HCEC 1CT (cell line): Measurements from ENCODE around the gene SHISA8.
A peak's percentile ranks its signal among the peaks of the same experiment; 100 is the strongest.
"Not testable (repeated sequence)": the region's sequence is repeated elsewhere in the genome, so short reads cannot be mapped to it uniquely, and the experiment has no call there.

Experiments
- DNase-seq: peaks from one replicate; pipeline ENCODE4 v3.0.0-alpha.2; 2017

SHISA8 gene

DNA sequence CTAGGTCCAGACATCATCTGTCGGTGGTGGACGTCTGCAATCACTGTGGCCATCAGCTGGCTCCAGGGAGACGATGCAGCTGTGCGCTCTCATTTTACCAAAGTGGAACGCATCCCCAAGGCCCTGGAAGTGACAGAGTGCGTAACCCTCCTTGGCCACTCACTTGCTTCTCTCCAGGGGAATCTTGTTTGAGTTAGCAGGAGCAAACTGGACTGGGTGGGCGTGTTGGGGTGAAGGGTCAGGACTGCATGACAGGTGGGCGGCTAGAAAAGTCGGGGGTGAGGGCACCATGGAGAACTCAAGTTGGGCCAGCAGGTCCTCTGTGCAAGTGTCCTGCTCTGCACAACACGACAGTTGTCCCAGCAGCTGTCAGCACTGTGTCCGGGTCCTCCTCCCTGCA, 16.2 kb downstream of the SHISA8 start:
- DNase-seq = no peak

DNA sequence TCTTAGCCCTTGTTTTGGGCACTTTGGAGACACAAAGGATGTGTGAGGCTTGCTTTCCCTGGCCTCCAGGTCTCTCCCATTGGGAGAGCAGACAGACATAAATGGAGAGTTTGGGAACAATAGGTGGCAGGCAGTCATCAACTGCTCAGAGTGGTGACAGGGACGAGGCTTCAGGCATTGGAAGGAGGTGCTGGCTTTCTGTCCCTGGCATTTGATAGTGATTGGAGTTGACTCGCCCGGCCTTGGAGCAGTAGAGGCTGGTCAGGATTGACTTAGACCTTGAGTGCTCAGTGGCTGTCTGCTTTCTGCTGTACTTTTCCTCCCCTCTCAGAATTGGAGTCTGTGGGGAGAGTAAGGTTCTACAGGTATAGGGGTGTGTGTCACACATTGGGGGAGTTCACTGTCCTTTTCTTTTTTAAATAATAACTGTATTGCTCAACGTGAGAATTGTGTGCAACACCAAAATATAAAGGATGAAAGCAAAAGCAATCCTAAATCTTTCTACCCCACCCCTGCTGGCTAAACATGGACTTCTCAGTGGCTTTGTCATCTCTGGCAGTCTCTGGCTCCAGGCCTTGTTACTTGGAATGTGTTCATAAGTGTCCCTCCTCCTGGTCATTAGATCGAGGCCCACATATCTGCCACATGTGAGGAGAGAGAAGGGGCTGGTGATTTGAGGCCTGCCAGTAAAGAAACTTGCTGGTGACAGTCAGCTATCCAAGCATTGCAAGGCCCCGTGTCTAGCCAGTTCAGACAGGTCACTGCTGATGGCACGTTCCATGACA, 21.1 kb downstream of the SHISA8 start:
- DNase-seq = no peak

DNA sequence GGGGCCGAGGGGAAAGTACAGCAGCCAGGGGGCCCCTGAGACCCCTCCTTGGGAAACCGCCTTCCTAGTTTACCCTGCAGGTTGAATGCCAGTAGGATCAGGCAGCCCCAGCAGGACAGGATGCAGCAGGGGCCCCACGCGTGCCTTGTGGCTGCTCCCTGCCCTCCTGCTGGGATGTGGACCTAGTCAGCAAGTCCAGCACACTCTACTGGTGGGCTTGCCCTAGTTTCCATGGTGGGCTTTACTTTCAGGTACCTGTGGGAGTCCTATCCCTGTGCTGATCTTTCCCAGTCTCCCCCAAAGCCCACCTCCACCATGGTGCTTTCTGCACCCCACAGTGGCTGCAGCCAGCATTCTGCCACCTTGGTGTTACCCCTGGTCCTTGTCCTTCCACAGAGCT, 22.2 kb downstream of the SHISA8 start:
- no peak for DNase-seq

DNA sequence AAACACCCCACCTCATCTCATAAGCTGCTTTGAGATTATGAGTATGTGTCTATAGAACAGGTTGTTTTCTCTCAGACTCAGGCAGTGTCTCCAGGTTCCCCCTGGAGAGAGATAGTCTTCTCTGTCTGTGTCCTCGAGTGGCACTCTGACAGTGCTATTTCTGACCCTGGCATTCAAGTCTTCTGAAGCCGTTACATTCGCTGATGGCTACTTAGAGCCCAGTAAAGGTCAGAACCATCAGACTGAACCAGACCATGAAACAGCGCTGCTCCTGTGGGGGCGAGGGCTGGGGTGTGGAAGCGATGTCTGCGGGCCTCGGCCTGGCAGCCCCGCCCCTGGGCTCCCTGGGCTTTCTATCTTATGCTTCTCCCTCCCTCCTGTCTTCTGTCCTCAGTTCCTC, 23.5 kb downstream of the SHISA8 start:
- no peak for DNase-seq

DNA sequence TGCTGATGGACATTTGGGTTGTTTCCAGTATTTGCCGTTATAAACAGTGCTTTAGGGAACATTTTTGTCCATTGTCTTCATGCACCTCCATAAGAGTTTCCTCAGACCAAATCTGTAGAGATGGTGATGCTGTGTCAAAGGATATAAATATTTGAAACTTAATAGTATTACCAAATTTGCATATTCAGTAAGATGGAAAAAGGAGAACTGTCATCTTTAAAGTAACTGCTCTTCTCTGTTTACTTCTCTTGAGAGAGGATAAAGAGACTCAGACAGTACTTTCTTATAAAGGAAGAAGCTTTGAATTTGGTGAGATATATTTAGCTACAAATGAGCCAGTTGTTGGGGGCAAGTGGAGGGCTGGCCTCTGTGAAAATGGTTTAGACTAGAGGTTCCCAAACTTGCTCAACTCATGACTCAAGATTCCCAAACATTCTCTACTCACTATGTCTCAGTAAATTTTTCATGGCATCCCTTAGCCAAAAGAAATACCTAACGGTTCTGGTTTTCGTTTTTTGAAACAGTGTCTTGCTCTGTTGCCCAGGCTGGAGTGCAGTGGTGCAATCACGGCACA, 26.2 kb downstream of the SHISA8 start:
- DNase-seq = peak; percentile 15

DNA sequence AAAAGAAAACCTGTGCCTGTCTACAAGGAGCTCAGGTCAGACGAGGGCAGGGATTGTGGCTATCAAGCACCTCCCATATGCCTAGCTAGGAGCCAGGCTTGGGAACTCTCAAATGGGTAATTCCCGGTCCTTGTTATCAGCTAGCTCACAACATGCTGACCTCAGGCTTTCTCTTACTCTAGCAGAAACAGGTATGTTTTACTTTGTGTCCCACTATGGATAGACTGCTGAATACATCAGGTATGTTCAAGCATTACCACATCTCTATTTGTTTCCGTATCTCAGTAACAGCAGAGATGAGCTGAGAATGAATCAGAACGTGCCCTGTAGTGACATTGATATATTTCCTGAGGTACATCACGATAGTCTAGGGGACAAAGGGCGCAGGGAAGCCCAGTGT, 29.4 kb downstream of the SHISA8 start:
- DNase-seq = no peak

DNA sequence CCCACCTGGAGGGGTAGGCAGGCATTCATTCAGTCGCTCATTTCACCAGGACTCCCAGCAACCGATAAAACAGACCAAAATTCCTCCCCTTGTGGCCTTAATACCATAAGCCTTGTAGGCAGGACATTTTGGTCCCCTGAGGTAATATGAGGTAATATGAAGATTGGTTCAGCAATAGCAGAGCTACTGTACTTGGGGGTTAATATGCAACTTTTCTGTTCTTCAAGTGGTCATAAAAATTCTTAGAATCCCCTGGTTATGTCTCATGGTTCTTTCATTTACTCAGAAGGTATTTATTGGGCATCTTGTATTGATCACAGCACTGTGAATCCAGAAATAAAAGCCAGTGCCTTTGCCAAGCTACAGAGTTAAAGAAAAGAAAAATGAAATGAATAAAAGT, 29.8 kb downstream of the SHISA8 start:
- no peak for DNase-seq

DNA sequence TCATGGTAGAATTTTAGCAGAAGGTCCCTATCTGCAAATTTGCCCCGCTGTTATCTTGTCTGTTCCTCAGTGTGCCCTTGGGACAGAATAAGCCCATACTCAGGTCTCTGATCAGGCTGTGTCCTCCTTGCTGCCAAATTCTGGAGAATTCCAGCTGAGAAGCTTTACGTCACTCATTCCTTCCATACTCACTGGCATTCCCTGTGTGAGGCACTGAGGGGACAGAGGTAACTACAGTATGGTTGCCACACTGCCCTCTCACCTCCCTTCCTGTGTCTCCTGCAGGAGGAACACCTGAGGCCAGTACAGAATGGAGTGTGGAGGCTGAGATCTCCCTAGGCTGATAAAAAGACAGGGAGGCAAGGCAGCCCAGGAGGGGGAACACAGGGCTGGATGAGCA, 31.5 kb downstream of the SHISA8 start:
- no peak for DNase-seq

DNA sequence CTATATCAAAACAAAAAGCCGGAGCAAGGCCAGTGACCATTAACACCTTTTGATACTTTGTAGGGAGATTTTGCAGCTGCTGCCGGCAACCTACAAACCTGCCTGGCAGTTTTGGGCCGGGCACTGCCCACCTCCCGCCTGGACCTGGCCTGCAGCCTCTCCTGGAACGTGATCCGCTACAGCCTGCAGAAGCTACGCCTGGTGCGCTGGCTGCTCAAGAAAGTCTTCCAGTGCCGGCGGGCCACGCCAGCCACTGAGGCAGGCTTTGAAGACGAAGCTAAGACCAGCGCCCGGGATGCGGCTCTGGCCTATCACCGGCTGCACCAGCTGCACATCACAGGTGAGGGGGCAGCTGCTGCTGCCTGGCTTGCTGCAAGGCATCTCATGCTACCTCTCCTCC, 34.2 kb downstream of the SHISA8 start:
- no peak for DNase-seq

DNA sequence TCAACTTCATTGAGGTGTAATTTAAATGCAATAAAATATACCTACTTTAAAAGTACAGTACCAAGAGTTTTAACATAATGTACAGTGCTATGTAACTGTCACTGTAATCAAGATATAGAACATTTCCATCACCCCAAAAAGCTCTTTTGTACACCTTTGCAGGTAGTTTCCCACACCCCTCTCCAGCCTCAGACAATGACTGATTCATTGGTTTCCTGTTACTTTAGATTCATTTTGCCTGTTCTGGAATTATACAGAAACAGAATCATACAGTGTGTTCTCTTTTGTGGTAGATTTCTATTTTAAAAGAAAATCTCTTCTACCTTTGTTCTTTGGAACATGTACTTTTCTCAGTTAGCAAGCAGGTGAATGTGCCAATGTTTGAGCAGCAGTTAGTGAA, 38.2 kb downstream of the SHISA8 start:
- DNase-seq = no peak

DNA sequence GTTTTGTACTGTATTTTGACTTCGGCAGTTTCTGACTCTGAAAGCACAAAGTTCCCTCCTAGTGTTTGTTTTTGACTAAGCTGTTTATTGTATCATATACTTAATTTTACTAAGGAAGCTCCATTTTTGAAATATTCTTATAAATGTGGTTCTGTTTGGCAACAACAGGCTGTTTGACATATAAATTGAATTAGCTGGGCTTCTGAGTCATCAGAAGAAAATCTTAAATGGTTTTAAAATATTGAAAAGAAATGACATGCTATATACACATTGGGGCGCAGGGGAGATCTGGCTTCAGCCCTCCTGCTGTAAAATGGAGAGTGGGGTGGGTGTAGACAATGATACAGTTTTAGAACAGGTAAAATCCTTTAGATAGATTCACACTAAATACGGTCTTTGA, 38.6 kb downstream of the SHISA8 start:
- peak; percentile 18 for DNase-seq

DNA sequence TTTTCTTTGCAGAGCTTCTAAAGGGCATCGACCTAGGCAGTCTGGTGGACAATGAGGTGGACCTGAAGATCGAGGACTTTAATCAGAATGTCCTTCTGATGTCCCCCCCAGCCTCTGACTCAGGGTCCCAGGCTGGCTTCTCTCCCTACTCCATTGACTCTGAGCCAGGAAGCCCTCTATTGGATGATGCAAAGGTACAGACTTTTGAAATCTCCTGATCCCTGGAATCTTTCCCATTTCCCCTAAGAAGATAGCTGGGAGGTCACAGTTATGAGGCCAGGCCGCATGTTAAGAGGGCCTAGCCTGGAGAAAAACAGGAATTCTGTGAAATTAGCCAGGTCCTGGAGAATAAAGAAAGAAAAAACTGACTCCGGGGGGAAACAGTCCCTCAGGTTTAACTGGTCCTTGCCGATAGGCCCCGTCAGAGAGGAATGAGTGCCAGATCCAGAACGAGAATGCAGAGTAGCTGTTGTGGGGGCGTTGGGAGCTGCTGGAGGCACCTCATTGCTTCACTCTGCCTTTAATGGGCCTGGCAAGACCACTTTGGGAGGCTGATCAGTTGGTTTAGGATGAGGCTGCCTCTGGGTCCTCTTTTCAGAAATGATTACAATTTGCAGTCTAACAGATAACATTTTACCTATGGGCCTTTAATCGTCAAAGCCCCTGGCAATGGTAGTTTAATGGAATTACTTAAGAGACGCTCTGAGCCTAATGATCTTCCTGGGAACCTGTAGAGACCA, 39.2 kb downstream of the SHISA8 start:
- DNase-seq = no peak

DNA sequence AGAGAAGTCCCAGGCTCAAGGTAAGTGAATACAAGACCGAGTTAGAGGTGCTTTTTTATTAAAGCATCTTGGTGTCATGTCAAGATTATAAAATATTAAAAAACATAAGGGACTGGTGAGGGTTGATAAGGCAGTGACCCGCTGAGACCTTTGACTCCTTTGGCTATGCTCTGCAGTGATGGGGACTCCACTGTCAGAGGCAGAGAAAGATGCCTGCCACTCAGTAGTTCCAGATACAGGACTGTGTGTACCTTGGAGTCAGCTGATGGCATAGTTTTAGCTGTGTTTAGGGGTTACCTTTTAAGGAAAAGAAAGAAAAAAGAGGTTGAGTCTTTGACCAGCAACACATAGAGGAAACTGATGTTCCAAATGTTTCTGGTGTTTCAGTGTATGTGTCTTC, 40.8 kb downstream of the SHISA8 start:
- no peak for DNase-seq

DNA sequence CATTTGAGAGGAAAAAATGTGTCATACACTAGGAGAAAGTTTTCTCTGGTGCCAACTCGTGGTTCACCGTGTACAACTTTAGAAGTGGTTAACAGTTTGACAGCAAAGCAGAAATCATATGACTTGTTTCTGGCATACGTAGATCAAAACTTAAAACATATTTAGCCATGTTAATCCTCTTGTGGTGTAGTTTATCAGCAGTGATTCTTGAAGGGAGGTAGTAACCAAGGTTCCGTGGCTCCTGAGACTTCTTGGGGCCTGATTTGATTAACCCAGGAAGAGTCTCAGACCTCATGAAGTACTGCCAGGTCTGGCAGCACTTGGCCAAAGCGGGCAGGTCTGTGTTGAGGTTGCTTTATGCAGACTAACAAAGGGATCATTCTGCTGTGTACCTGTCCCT, 41.5 kb downstream of the SHISA8 start:
- DNase-seq = no peak

DNA sequence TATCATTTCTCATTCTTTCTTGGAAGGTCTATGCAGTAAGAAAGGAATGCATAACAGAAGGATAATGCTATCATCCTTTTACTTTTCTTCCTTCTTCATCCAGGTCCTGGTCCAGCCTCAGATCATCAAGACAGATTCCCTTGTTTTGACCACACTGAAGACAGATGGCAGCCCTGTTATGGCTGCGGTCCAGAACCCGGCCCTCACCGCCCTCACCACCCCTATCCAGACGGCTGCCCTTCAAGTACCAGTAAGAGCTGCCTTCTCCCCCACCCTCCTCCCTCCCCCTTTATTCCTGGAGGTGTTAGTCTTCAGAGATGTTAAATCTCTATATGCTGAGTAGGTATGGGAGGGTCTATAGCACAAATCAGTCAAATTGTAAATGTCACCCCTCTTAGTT, 44.1 kb downstream of the SHISA8 start:
- DNase-seq = no peak

DNA sequence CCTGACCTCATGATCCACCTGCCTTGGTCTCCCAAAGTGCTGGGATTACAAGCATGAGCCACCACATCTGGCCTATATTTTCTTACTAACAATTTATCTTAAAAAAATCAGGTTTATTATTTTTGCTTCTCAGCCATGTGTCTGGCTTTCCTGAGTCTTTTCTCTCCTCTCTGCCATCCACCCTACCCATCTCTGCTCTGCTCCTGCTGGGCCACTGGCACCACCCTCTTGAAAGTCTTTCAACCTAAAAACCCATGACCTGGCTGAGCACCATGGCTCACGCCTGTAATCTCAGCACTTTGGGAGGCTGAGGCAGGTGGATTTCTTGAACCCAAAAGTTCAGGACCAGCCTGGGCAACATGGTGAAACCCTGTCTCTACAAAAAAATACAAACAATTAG, 44.8 kb downstream of the SHISA8 start:
- DNase-seq = not testable (repeated sequence)

DNA sequence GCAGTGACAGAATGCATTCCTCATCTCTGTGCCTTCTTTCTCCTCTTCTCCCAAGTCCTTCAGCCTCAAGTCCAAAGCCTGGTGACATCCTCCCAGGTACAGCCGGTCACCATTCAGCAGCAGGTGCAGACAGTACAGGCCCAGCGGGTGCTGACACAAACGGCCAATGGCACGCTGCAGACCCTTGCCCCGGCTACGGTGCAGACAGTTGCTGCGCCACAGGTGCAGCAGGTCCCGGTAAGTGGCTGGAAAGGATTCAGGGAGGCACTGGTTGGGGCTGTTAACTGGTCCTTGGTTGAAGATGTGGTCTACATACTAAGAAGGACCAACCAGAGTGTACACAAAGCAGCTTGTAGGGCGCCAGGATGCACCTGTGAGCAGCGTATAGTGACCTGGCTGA, 46.3 kb downstream of the SHISA8 start:
- no peak for DNase-seq

DNA sequence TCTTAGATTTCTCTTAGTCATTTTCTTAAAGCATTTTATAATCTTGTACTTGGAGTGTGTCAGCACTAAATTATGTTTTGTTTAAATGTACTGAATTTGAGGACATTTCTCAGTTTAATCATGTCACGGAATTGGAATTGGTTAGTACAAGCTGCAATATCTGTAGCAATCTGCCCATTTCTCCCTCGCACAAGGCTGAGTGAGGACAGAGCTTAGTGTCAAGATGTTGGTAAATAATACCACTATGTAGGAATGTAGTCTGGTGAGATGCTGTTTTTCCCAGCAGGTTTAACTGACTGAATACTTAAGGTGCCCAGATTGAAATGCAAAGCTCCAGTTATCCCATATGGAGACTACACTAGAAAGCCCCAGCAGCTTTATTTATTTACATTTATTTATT, 51.4 kb downstream of the SHISA8 start:
- peak; percentile 24 for DNase-seq

DNA sequence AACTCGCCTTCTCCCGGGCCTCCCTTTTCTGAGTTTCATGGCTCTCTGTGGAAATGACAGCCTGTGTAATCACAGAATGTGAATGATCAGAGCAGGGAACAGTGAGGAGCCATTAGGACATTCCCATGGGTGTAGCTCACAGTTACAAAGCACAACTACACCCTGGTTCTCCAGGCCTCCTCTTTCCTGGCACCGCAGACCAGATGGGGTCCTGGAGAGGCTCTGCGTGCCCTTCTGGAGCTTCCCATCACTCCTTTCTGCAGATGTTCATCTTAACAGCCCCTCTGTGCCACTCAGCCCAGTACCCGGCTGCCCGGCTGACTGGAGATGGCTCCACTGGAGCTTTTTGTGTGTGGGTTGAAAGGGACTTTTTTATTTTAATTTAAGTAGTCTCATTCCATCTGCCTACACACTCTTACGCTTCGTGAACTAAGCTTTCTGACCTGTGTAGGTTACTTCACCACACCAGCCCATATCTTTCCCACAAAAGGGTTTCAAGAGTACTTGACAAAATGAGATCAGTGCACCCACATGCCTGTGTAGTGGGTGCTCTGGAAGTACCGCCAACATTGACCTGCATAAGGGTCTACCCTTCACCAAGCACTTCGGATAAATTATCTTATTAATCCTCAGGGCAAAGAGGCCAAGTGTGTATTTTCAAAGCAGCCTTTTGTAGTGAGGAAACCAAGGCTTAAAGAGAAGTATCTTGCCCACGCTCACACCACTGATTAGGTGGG, 52.2 kb downstream of the SHISA8 start:
- peak; percentile 30 for DNase-seq

DNA sequence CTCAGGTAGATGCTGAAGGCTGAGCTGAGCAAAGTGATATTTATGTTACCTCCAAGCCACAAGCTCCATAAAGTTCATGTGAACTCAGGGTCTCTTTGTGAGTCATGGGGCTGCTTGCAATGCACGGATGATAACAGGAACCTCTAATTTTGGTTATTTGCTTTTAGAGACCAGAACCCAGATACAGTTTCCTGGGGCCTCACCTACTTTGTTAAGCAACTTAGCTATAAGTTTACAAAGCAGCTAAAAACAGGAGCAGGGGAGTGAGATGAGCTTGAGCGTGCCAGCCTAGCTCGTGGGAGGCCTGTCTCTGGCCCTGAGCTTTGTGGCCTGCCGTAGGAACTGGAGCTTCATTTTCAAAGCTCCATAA, 52.7 kb downstream of the SHISA8 start:
- DNase-seq = peak; percentile 6
